HCT116 (cell line): Measurements from ENCODE around the gene TMEM53.

Experiments used
- EGR1 ChIP-seq: IDR thresholded peaks from 2 replicates; pipeline ENCODE4 v1.6.1; 2012; ENCODE audit warnings: low read depth
- POLR2A ChIP-seq: IDR thresholded peaks from 2 replicates; pipeline ENCODE4 v1.7.0; 2011; ENCODE audit warnings: borderline replicate concordance; ENCODE audit not compliant: insufficient read depth, insufficient read length; ENCODE audit errors: extremely low read depth
- POLR2AphosphoS5 ChIP-seq: IDR thresholded peaks from 2 replicates; pipeline ENCODE4 v1.6.1; 2011; ENCODE audit warnings: mild to moderate bottlenecking, low read depth, low read length, moderate library complexity
- SIN3A ChIP-seq: IDR thresholded peaks from 2 replicates; pipeline ENCODE4 v1.6.1; 2012; ENCODE audit warnings: low read depth
- SP1 ChIP-seq: IDR thresholded peaks from 2 replicates; pipeline ENCODE4 v1.6.1; 2012; ENCODE audit warnings: low read depth
- SRF ChIP-seq: IDR thresholded peaks from 2 replicates; pipeline ENCODE4 v1.6.1; 2012; ENCODE audit warnings: low read depth
- YY1 ChIP-seq: IDR thresholded peaks from 2 replicates; pipeline ENCODE4 v1.6.1; 2011; ENCODE audit warnings: low read length, low read depth, moderate library complexity, mild to moderate bottlenecking; ENCODE audit not compliant: insufficient replicate concordance; ENCODE audit errors: extremely low read depth
- TF ChIP-seq, protein P1 (sequence below), 3 experiments: fragments of 200-600 bp in 1 of 3; sonication (generic) in 1 of 3; IDR thresholded peaks in 2 of 3; conservative IDR thresholded peaks in 1 of 3; 2 replicates each; pipeline ENCODE4 v1.5.1; 2012 to 2017; ENCODE audit warnings: low read depth in 2 of 3, low read length in 2 of 3, antibody characterized with exemption in 1 of 3, borderline replicate concordance in 1 of 3, control low read depth in 1 of 3, mild to moderate bottlenecking in 1 of 3, mixed read lengths in 1 of 3, mixed run types in 1 of 3, moderate library complexity in 1 of 3; ENCODE audit not compliant: insufficient read depth in 1 of 3
- TF ChIP-seq, protein P2 (sequence below): IDR thresholded peaks from 2 replicates; pipeline ENCODE4 v1.6.1; 2012; ENCODE audit warnings: low read depth

GRCh38 chr1:44705470-44705869 lies 31.2 kb upstream of the TMEM53 start:
- TF ChIP-seq, protein P1, sequence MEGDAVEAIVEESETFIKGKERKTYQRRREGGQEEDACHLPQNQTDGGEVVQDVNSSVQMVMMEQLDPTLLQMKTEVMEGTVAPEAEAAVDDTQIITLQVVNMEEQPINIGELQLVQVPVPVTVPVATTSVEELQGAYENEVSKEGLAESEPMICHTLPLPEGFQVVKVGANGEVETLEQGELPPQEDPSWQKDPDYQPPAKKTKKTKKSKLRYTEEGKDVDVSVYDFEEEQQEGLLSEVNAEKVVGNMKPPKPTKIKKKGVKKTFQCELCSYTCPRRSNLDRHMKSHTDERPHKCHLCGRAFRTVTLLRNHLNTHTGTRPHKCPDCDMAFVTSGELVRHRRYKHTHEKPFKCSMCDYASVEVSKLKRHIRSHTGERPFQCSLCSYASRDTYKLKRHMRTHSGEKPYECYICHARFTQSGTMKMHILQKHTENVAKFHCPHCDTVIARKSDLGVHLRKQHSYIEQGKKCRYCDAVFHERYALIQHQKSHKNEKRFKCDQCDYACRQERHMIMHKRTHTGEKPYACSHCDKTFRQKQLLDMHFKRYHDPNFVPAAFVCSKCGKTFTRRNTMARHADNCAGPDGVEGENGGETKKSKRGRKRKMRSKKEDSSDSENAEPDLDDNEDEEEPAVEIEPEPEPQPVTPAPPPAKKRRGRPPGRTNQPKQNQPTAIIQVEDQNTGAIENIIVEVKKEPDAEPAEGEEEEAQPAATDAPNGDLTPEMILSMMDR (IDR thresholded peaks at IDR 0.05 in 2 of 3, conservative IDR thresholded peaks at IDR 0.05 in 1 of 3; ENCODE audit: borderline replicate concordance in 1 of 3, insufficient read depth in 1 of 3, low read depth in 2 of 3, low read length in 2 of 3) = no peak
- TF ChIP-seq SRF (no peak), SIN3A (no peak), EGR1 (no peak), POLR2AphosphoS5 (no peak), POLR2A (no peak), SP1 (no peak), YY1 (no peak)
- TF ChIP-seq, protein P2, sequence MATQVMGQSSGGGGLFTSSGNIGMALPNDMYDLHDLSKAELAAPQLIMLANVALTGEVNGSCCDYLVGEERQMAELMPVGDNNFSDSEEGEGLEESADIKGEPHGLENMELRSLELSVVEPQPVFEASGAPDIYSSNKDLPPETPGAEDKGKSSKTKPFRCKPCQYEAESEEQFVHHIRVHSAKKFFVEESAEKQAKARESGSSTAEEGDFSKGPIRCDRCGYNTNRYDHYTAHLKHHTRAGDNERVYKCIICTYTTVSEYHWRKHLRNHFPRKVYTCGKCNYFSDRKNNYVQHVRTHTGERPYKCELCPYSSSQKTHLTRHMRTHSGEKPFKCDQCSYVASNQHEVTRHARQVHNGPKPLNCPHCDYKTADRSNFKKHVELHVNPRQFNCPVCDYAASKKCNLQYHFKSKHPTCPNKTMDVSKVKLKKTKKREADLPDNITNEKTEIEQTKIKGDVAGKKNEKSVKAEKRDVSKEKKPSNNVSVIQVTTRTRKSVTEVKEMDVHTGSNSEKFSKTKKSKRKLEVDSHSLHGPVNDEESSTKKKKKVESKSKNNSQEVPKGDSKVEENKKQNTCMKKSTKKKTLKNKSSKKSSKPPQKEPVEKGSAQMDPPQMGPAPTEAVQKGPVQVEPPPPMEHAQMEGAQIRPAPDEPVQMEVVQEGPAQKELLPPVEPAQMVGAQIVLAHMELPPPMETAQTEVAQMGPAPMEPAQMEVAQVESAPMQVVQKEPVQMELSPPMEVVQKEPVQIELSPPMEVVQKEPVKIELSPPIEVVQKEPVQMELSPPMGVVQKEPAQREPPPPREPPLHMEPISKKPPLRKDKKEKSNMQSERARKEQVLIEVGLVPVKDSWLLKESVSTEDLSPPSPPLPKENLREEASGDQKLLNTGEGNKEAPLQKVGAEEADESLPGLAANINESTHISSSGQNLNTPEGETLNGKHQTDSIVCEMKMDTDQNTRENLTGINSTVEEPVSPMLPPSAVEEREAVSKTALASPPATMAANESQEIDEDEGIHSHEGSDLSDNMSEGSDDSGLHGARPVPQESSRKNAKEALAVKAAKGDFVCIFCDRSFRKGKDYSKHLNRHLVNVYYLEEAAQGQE = no peak
